A549 (cell line): Measurements from ENCODE around the gene DCUN1D2. TPM values are rescaled to one million over a fixed set of nuclear protein-coding genes. Genes with fewer than 3 reads are reported as not detected.

Source experiments
- ATAC-seq, 2 experiments: fragments of 200-7000 bp in 1 of 2; fragments of >200 bp in 1 of 2; cut with Nextera tagmentation in 1 of 2; cut with Tn5 transposase in 1 of 2; 3 replicates each; pipeline versions ENCODE4 v1.8.0 to v1.9.1; 2018 to 2020; ENCODE audit warnings: mild to moderate bottlenecking in 1 of 2, moderate library complexity in 1 of 2
- CTCF ChIA-PET: fragments of 300-600 bp; sonication (Branson Sonifier 250); formaldehyde crosslinking; extraction: SDS; loops from one replicate; lab custom pipeline; 2021; ENCODE audit warnings: antibody characterized with exemption, inconsistent platforms; lab: Yijun Ruan, JAX
- POLR2A ChIA-PET: fragments of 350-600 bp; formaldehyde crosslinking; extraction: SDS; loops from one replicate; lab custom pipeline; 2021; ENCODE audit warnings: antibody characterized with exemption, inconsistent platforms; lab: Yijun Ruan, JAX
- DNase-seq, 2 experiments: peaks; one replicate each; pipeline versions ENCODE4 v3.0.0 to v3.0.0-alpha.2; 2011 to 2016; ENCODE audit warnings: low read depth in 1 of 2, low spot score in 1 of 2
- FAIRE-seq: peaks from 2 replicates; lab custom pipeline; 2011; peaks lifted over from hg19 to GRCh38; lab: Jason Lieb, UNC
- H3K27ac ChIP-seq, 2 experiments: fragments of >200 bp; sonication (Bioruptor Twin); formaldehyde crosslinking; 3 replicates each; pipeline ENCODE4 v1.5.1; 2016 to 2017
- H3K4me1 ChIP-seq: fragments of >200 bp; sonication (Bioruptor Twin); formaldehyde crosslinking; 3 replicates; pipeline ENCODE4 v1.6.1; 2016
- H3K4me2 ChIP-seq: fragments of >200 bp; sonication (Bioruptor Twin); formaldehyde crosslinking; 3 replicates; pipeline ENCODE4 v1.6.1; 2016
- H3K4me3 ChIP-seq: fragments of >200 bp; sonication (Bioruptor Twin); formaldehyde crosslinking; 3 replicates; pipeline ENCODE4 v1.5.1; 2016
- H3K9me3 ChIP-seq: fragments of >200 bp; sonication (Bioruptor Twin); formaldehyde crosslinking; 3 replicates; pipeline ENCODE4 v1.6.1; 2016
- BHLHE40 ChIP-seq: IDR thresholded peaks from 2 replicates; pipeline ENCODE4 v1.6.1; 2012; ENCODE audit warnings: low read depth, low read length, inconsistent platforms
- CEBPB ChIP-seq, 2 experiments: fragments of >200 bp in 1 of 2; sonication (Bioruptor Twin) in 1 of 2; formaldehyde crosslinking in 1 of 2; IDR thresholded peaks; 2 replicates each; pipeline ENCODE4 v1.6.1; 2012 to 2016
- CHD4 ChIP-seq: fragments of 200-600 bp; sonication (generic); IDR thresholded peaks from 2 replicates; pipeline ENCODE4 v1.6.1; 2016; ENCODE audit warnings: antibody characterized with exemption, mild to moderate bottlenecking, borderline replicate concordance
- ESRRA ChIP-seq: fragments of 150-350 bp; IDR thresholded peaks from 2 replicates; pipeline ENCODE4 v1.6.1; 2014; ENCODE audit warnings: mild to moderate bottlenecking, low read length, borderline replicate concordance
- FOXS1 ChIP-seq: fragments of 250-450 bp; sonication (Bioruptor Pico); IDR thresholded peaks from 2 replicates; pipeline ENCODE4 v1.5.0; 2020; ENCODE audit warnings: mild to moderate bottlenecking, moderate library complexity
- GATA3 ChIP-seq: IDR thresholded peaks from 2 replicates; pipeline ENCODE4 v1.6.1; 2012; ENCODE audit warnings: borderline replicate concordance
- HEYL ChIP-seq: fragments of 250-450 bp; sonication (Bioruptor Pico); IDR thresholded peaks from 2 replicates; pipeline ENCODE4 v1.8.0; 2021; ENCODE audit warnings: mild to moderate bottlenecking, moderate library complexity
- JUNB ChIP-seq: fragments of >200 bp; sonication (Bioruptor Twin); formaldehyde crosslinking; IDR thresholded peaks from 2 replicates; pipeline ENCODE4 v1.6.1; 2016
- KDM5A ChIP-seq: fragments of 200-600 bp; sonication (generic); IDR thresholded peaks from 2 replicates; pipeline ENCODE4 v1.6.1; 2016; ENCODE audit warnings: antibody characterized with exemption, mild to moderate bottlenecking
- MAFK ChIP-seq: fragments of 450-650 bp; IDR thresholded peaks from 2 replicates; pipeline ENCODE4 v1.6.1; 2014; ENCODE audit not compliant: partially characterized antibody
- POLR2AphosphoS2 ChIP-seq: conservative IDR thresholded peaks from 2 replicates; pipeline ENCODE4 v1.6.1; 2012; ENCODE audit warnings: low read length, improper control_type of control experiment, inconsistent platforms
- RAD21 ChIP-seq, 2 experiments: fragments of >200 bp in 1 of 2; sonication (Bioruptor Twin) in 1 of 2; formaldehyde crosslinking in 1 of 2; IDR thresholded peaks in 1 of 2; conservative IDR thresholded peaks in 1 of 2; 2 replicates in 1 of 2; 3 replicates in 1 of 2; pipeline ENCODE4 v1.6.1; 2012 to 2018; ENCODE audit warnings: inconsistent platforms in 1 of 2
- RARB ChIP-seq: fragments of 250-450 bp; sonication (Bioruptor Pico); IDR thresholded peaks from 2 replicates; pipeline ENCODE4 v1.8.0; 2021; ENCODE audit warnings: mild to moderate bottlenecking, moderate library complexity
- SMC3 ChIP-seq: fragments of >200 bp; sonication (Bioruptor Twin); formaldehyde crosslinking; IDR thresholded peaks from 3 replicates; pipeline ENCODE4 v1.6.1; 2018; ENCODE audit warnings: inconsistent platforms
- TP53 ChIP-seq: fragments of 250-450 bp; sonication (Bioruptor Pico); IDR thresholded peaks from 2 replicates; pipeline ENCODE4 v1.5.0; 2021; ENCODE audit warnings: mild to moderate bottlenecking, moderate library complexity
- ZSCAN20 ChIP-seq: fragments of 250-450 bp; sonication (Bioruptor Pico); IDR thresholded peaks from 2 replicates; pipeline ENCODE4 v1.8.0; 2022; ENCODE audit warnings: mild to moderate bottlenecking, moderate library complexity
- WGBS: methylation state at CpG from one replicate; pipeline ENCODE4 v1.1.6; 2017; ENCODE audit errors: missing lambda C conversion rate; 5-methylcytosine and 5-hydroxymethylcytosine counted together
- polyA plus RNA-seq, 4 experiments: library from polyadenylated mRNA; depleted of rRNA in 3 of 4; stranded (reverse); fragments of >200 nt; fragmentation: RNase III in 1 of 4; extraction: RNeasy Plus Mini Kit Qiagen cat#74134 plus additional on column Dnase treatment in 1 of 4; gene quantifications; 2 replicates in 3 of 4; 3 replicates in 1 of 4; pipeline ENCODE4 v1.2.3, GENCODE V29; 2011 to 2017
- TF ChIP-seq, protein P1 (sequence below): fragments of 450-650 bp; IDR thresholded peaks from 2 replicates; pipeline ENCODE4 v1.6.1; 2014; ENCODE audit warnings: antibody characterized with exemption
- TF ChIP-seq, protein P2 (sequence below): IDR thresholded peaks from 2 replicates; pipeline ENCODE4 v1.6.1; 2012
- TF ChIP-seq, protein P3 (sequence below): fragments of >200 bp; sonication (Bioruptor Twin); formaldehyde crosslinking; IDR thresholded peaks from 2 replicates; pipeline ENCODE4 v1.6.1; 2016

DCUN1D2 gene
- polyA plus RNA-seq, 2 of the 4 experiments (the other 2 are of a cell fraction) = 8.4 to 8.6 TPM

DNA sequence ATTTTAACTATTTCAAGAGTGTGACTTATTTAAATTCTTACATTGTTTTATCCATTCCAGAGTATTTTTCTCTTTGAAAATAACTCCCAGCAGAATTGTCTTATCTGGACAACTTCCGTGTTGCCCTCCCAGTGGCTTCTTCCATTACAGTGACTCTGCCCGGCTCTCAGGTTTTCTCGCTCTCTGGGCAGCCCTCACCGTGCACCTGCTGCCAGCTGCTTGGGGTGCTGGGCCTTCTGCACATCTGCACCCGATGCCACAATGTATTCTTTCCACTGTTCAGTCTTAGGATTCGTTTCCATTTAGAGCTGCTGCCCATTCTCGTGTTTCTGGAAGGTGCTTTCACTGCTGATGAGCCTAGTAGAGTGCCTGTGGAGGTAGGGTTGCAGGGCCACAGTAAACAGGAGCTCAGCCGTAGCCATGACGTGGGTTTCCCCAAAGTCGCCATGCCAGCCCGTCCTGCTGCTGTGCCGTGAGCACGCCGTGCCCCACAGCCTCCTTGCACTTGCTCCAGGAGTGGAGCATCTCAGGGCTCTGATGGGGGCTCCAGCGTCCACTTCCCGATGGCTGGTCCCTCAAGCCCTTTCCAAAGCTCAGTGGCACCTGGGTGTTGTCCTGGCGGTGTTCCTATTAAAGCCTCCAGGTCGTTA is 46.1 kb upstream of the DCUN1D2 start (continued):
- TF ChIP-seq, protein P1, sequence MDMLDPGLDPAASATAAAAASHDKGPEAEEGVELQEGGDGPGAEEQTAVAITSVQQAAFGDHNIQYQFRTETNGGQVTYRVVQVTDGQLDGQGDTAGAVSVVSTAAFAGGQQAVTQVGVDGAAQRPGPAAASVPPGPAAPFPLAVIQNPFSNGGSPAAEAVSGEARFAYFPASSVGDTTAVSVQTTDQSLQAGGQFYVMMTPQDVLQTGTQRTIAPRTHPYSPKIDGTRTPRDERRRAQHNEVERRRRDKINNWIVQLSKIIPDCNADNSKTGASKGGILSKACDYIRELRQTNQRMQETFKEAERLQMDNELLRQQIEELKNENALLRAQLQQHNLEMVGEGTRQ = no peak
- no peak for TF ChIP-seq KDM5A

DNA sequence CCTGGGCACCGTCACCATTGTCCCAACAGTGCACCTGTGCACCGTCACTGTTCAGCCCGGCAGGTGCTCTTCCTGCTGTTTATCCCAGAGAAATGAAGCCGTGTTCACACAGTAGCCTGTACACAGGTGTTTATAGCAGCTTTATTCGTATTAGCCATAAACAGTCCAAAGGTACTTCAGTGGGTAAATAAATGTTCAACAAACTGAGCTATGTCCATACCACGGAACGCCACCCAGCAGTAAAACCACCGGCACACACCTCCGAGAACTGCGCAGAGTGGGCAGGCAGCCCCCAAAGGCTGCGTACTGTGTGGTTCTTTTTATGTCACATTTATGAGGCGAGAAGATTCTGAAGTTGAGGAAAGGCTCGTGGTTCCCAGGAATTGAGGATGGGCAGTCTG is 44.9 kb upstream of the DCUN1D2 start:
- WGBS = 93% methylated on average over 13 of the region's 13 CpGs
- CTCF ChIA-PET = interaction anchor here (0.7 kb wide), 1 partner anchor 12 kb away, joined by 3 read pairs; no protein-coding TSS in a partner anchor
- Histone ChIP-seq H3K9me3 (no peaks in the 10 kb centered on the region), H3K4me1 (no peaks in the 10 kb centered on the region), H3K4me3 (no peak overlapping the region), H3K27ac (no peak overlapping the region), H3K4me2 (no peak overlapping the region)
- FAIRE-seq = no peak
- no peak for DNase-seq
- ATAC-seq = no peak
- POLR2A ChIA-PET = no interaction called here
- TF ChIP-seq SMC3 (no peak), BHLHE40 (no peak), MAFK (no peak), ESRRA (no peak), JUNB (no peak), CEBPB (IDR thresholded peaks at IDR 0.05) (no peak), ZSCAN20 (no peak)

DNA sequence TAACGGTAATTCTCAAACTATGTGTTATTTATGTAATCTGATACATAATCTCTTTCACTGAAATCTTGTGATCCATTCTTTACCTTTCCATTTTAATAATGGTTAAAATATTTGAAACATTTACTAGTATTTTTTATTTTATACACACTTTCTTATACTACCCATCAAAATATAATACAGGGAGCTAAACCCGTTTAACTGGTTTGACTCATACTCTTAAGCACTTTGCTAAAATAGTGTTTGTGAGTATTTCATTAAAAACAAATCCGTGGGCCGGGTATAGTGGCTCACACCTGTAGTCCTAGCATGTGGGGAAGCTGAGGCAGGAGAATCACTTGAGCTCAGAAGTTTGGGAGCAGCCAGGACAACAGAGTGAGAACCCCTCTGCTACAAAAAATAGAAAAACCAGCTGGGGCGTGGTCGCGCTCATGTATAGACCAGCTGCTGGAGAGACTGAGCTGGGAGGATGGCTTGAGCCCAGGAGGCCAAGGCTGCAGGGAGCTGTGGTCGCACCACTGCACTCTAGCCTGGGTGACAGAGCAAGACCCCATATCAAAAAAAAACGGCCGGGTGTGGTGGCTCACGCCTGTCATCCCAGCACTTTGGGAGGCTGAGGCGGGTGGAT is 43.8 kb upstream of the DCUN1D2 start:
- Histone ChIP-seq H3K4me3 (no peak overlapping the region), H3K4me1 (no peaks in the 10 kb centered on the region), H3K9me3 (no peaks in the 10 kb centered on the region), H3K4me2 (no peak overlapping the region), H3K27ac (no peak overlapping the region)
- ChIA-PET CTCF (interaction anchor here (0.7 kb wide), 2 partner anchors 13 to 15 kb away, joined by 3 to 4 read pairs; no protein-coding TSS in a partner anchor), POLR2A (no interaction called here)
- 92% methylated on average over 12 of the region's 12 CpGs for WGBS
- no peak for FAIRE-seq
- TF ChIP-seq, protein P2, sequence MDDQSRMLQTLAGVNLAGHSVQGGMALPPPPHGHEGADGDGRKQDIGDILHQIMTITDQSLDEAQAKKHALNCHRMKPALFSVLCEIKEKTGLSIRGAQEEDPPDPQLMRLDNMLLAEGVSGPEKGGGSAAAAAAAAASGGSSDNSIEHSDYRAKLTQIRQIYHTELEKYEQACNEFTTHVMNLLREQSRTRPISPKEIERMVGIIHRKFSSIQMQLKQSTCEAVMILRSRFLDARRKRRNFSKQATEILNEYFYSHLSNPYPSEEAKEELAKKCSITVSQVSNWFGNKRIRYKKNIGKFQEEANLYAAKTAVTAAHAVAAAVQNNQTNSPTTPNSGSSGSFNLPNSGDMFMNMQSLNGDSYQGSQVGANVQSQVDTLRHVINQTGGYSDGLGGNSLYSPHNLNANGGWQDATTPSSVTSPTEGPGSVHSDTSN = no peak
- TF ChIP-seq BHLHE40 (no peak), TP53 (CRISPR knock-in tag) (no peak)
- no peak for ATAC-seq
- DNase-seq = no peak

DNA sequence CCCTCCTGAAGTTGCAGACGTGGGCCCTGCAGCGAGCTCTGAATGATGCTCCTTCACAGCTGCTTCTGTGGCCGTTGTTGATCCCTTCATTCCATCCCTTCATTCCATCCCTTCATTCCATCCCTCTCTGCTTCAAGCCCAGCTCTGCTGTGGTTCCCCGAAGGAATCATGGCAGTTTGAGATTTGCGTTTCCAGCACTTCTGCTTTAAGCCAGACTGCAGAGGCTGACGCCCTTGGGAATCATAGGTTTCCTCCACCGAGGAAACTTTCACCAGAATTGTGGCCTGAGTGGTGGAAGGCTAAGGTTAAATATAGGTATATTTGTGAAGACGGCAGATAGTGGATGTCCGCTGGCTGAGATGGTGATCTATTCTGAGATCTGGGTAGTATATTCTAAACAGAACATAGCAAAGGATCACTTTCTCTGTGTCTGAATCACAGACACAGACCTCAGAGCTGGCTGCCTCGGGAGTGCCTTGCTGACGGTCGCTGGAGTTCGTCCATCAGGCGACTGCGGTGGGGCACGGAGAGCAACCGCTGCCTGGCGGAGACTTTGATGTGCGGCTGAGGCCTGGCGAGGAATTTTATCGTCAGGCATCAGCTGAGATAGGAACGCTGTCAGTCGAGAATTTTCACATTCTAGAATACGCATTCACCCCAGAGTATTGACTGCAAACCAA is 42.8 kb upstream of the DCUN1D2 start:
- no peak for ATAC-seq
- no peak for TF ChIP-seq HEYL (CRISPR knock-in tag)
- TF ChIP-seq, protein P3, sequence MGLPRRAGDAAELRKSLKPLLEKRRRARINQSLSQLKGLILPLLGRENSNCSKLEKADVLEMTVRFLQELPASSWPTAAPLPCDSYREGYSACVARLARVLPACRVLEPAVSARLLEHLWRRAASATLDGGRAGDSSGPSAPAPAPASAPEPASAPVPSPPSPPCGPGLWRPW = no peak
- no peak for TF ChIP-seq CHD4
- no peak for TF ChIP-seq GATA3
- no peak for TF ChIP-seq FOXS1 (CRISPR knock-in tag)
- no peak for TF ChIP-seq POLR2AphosphoS2
- no peak for TF ChIP-seq RAD21 (conservative IDR thresholded peaks at IDR 0.05 in 1 of 2, IDR thresholded peaks at IDR 0.05 in 1 of 2)
- no peak for TF ChIP-seq RARB (CRISPR knock-in tag)
- H3K4me3 ChIP-seq = no peak overlapping the region
- no peak overlapping the region for H3K27ac ChIP-seq
- no peak for FAIRE-seq
- no peaks in the 10 kb centered on the region for H3K4me1 ChIP-seq
- H3K9me3 ChIP-seq = no peaks in the 10 kb centered on the region
- no peak for DNase-seq
- CTCF ChIA-PET = interaction anchor here (1.0 kb wide), 1 partner anchor 11 kb away, joined by 4 read pairs; no protein-coding TSS in a partner anchor
- H3K4me2 ChIP-seq = no peak overlapping the region
- WGBS = 95% methylated on average over 24 of the region's 24 CpGs
- POLR2A ChIA-PET = no interaction called here
